Hepatocyte (in vitro differentiated cells): ENCODE data around the gene ANO9. TPM values are rescaled to one million over a fixed set of nuclear protein-coding genes. Genes with fewer than 3 reads are reported as not detected.

Experiments used
- DNase-seq: peaks from one replicate; pipeline ENCODE4 v3.0.0-alpha.2; 2016; ENCODE audit warnings: low spot score
- H2AFZ ChIP-seq: fragments of 200-600 bp; sonication (generic); 2 replicates; pipeline ENCODE4 v1.6.0; 2016; ENCODE audit warnings: antibody characterized with exemption, mild to moderate bottlenecking
- H3K27ac ChIP-seq: fragments of 200-600 bp; sonication (generic); 2 replicates; pipeline ENCODE4 v1.5.1; 2016; ENCODE audit warnings: mild to moderate bottlenecking
- H3K27me3 ChIP-seq: fragments of 200-600 bp; sonication (generic); 2 replicates; pipeline ENCODE4 v1.6.1; 2016
- H3K36me3 ChIP-seq: fragments of 200-600 bp; sonication (generic); replicated peaks from 2 replicates; pipeline ENCODE4 v1.5.1; 2016; ENCODE audit warnings: low read depth; ENCODE audit not compliant: insufficient read depth
- H3K4me1 ChIP-seq: fragments of 200-600 bp; sonication (generic); 2 replicates; pipeline ENCODE4 v1.5.1; 2016; ENCODE audit warnings: mild to moderate bottlenecking, moderate library complexity; ENCODE audit not compliant: insufficient read depth
- H3K4me2 ChIP-seq: fragments of 200-600 bp; sonication (generic); 2 replicates; pipeline ENCODE4 v1.6.0; 2016
- H3K4me3 ChIP-seq: fragments of 200-600 bp; sonication (generic); 2 replicates; pipeline ENCODE4 v1.5.1; 2016; ENCODE audit warnings: mild to moderate bottlenecking
- H3K79me2 ChIP-seq: fragments of 200-600 bp; sonication (generic); 2 replicates; pipeline ENCODE4 v1.6.0; 2017; ENCODE audit warnings: mild to moderate bottlenecking
- H3K9me2 ChIP-seq: fragments of 200-600 bp; sonication (generic); replicated peaks from 2 replicates; pipeline ENCODE4 v1.6.0; 2017; ENCODE audit warnings: mild to moderate bottlenecking; ENCODE audit not compliant: insufficient read depth
- H3K9me3 ChIP-seq: fragments of 200-600 bp; sonication (generic); 2 replicates; pipeline ENCODE4 v1.5.1; 2016; ENCODE audit warnings: low read depth, mild to moderate bottlenecking
- H4K20me1 ChIP-seq: fragments of 200-600 bp; sonication (generic); 2 replicates; pipeline ENCODE4 v1.6.0; 2016; ENCODE audit warnings: mild to moderate bottlenecking; ENCODE audit not compliant: insufficient read depth, poor library complexity, severe bottlenecking
- EZH2 ChIP-seq: fragments of 200-600 bp; sonication (generic); IDR thresholded peaks from 2 replicates; pipeline ENCODE4 v1.6.1; 2016; ENCODE audit warnings: antibody characterized with exemption, mild to moderate bottlenecking, borderline replicate concordance
- EZH2phosphoT487 ChIP-seq: fragments of 200-600 bp; sonication (generic); IDR thresholded peaks from one replicate; pipeline ENCODE4 v1.6.1; 2018; ENCODE audit warnings: antibody characterized with exemption, mild to moderate bottlenecking, low read depth, moderate library complexity; ENCODE audit not compliant: unreplicated experiment, severe bottlenecking
- WGBS: methylation state at CpG from one replicate; pipeline ENCODE4 v1.1.6; 2016; ENCODE audit warnings: low lambda C conversion rate; ENCODE audit errors: missing lambda C conversion rate; 5-methylcytosine and 5-hydroxymethylcytosine counted together
- polyA plus RNA-seq: library from polyadenylated mRNA; unstranded; fragments of >200 nt; fragmentation: Nextera tagmentation; extraction: Ambion mirVana; gene quantifications from 2 replicates; pipeline ENCODE4 v1.2.1, GENCODE V29; 2016
- total RNA-seq: library from RNA; depleted of rRNA; stranded (reverse); fragments of >200 nt; gene quantifications from 2 replicates; pipeline ENCODE4 v1.2.3, GENCODE V29; 2014
- TF ChIP-seq, protein P1 (sequence below): fragments of 200-600 bp; sonication (generic); IDR thresholded peaks from 2 replicates; pipeline ENCODE4 v1.5.1; 2016; ENCODE audit warnings: antibody characterized with exemption, mild to moderate bottlenecking; ENCODE audit not compliant: poor library complexity

Gene ANO9
- total and polyA plus RNA-seq, 2 experiments from 2014 or later: 21.2 to 35.7 TPM

DNA sequence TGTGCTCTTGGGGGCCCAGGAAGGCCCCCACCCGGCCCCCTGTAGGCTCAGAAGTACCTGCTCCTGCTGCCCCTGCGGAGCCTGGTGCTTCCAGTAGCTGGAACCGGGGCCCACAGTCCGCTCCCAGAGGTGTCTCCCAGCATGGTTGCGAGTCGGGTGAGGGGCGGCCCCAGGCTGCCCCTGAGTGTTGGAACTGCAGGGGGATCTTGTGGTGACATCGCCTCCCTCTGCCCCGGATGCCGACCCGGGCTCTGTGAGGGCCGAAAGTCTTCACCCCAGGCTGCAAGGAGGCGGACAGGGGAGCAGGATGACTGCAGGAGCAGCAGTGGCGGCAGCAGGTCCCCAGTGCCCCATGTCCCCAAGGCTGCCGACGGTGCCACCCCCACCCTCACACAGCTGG lies 57.3 kb downstream of the ANO9 start:
- 91% methylated on average over 14 of the region's 16 CpGs for WGBS
- Histone ChIP-seq H3K4me1 (no peaks in the 10 kb centered on the region), H3K9me2 (no peaks in the 10 kb centered on the region), H3K36me3 (no peaks in the 10 kb centered on the region), H3K27ac (no peak overlapping the region), H4K20me1 (no peaks in the 10 kb centered on the region), H2AFZ (no peak overlapping the region), H3K4me3 (no peak overlapping the region), H3K9me3 (no peaks in the 10 kb centered on the region), H3K27me3 (no peaks in the 10 kb centered on the region), H3K4me2 (no peak overlapping the region), H3K79me2 (no peaks in the 10 kb centered on the region)
- TF ChIP-seq, protein P1, sequence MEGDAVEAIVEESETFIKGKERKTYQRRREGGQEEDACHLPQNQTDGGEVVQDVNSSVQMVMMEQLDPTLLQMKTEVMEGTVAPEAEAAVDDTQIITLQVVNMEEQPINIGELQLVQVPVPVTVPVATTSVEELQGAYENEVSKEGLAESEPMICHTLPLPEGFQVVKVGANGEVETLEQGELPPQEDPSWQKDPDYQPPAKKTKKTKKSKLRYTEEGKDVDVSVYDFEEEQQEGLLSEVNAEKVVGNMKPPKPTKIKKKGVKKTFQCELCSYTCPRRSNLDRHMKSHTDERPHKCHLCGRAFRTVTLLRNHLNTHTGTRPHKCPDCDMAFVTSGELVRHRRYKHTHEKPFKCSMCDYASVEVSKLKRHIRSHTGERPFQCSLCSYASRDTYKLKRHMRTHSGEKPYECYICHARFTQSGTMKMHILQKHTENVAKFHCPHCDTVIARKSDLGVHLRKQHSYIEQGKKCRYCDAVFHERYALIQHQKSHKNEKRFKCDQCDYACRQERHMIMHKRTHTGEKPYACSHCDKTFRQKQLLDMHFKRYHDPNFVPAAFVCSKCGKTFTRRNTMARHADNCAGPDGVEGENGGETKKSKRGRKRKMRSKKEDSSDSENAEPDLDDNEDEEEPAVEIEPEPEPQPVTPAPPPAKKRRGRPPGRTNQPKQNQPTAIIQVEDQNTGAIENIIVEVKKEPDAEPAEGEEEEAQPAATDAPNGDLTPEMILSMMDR: no peak
- TF ChIP-seq EZH2phosphoT487 (no peak), EZH2 (no peak)
- no peak for DNase-seq

DNA sequence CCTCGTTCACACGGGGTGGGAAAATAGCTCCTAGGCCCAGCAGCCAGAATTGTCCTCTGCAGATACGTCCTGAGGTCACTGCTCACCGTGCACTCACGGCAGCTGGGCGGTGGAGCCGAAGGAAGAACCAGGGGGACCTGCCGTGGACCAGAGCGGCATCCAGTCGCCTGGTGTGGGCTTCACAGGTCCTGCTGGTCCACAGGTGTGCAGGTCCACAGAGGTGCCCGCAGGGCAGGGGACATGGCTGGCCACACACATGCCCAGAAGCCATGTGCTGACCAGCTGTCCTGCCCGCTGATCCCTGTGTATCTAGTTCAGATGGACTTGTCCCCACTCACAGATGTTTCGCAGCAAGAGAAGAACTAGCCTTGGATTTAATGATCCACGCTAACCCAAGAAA lies 58.4 kb downstream of the ANO9 start:
- TF ChIP-seq EZH2 (no peak), EZH2phosphoT487 (no peak)
- TF ChIP-seq, protein P1: no peak
- 93% methylated on average over 14 of the region's 14 CpGs for WGBS

DNA sequence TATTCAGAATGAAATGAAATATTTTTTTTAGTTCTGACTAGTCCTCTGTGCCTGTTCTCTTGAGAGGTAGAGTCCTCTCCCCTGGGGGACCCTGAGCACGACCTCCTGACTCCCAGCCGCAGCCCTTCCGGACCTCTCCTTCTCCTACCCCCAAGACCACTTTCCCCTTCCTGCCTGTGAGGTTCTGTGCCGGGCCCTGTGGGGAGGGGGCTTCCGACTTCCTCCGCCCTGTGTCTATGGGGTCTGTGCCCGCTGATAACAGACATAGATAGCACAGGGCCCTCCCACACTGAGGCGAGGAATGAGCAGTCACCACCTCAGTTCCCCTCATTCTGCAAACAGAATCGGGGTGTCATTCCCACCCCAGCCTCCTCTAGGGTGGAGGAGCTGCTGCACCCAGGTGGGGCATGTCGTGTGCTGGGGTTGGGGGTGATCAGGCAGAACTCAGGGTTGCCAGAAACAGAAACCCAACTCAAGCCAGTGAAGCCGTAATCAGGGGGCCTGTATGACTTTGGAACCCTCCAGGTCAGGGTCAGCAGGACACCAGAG lies 59.7 kb downstream of the ANO9 start:
- H3K4me3 ChIP-seq: no peak overlapping the region
- no peak for DNase-seq
- H3K27ac ChIP-seq: no peak overlapping the region
- H2AFZ ChIP-seq: no peak overlapping the region
- TF ChIP-seq, protein P1: no peak
- TF ChIP-seq EZH2 (no peak), EZH2phosphoT487 (no peak)
- no peaks in the 10 kb centered on the region for H3K9me2 ChIP-seq
- no peaks in the 10 kb centered on the region for H3K79me2 ChIP-seq
- 99% methylated on average over 11 of the region's 11 CpGs for WGBS
- H3K27me3 ChIP-seq: no peaks in the 10 kb centered on the region
- H3K9me3 ChIP-seq: no peaks in the 10 kb centered on the region
- H3K4me2 ChIP-seq: no peak overlapping the region
- no peaks in the 10 kb centered on the region for H4K20me1 ChIP-seq
- H3K4me1 ChIP-seq: no peaks in the 10 kb centered on the region
- H3K36me3 ChIP-seq: no peaks in the 10 kb centered on the region

More for the DNA sequence above, 58.4 kb downstream of the ANO9 start:
- no peaks in the 10 kb centered on the region for H3K9me2 ChIP-seq
- no peak overlapping the region for H3K27ac ChIP-seq
- no peaks in the 10 kb centered on the region for H4K20me1 ChIP-seq
- H3K4me3 ChIP-seq: no peak overlapping the region
- no peaks in the 10 kb centered on the region for H3K9me3 ChIP-seq
- H2AFZ ChIP-seq: no peak overlapping the region
- H3K79me2 ChIP-seq: no peaks in the 10 kb centered on the region
- H3K36me3 ChIP-seq: no peaks in the 10 kb centered on the region
- H3K27me3 ChIP-seq: no peaks in the 10 kb centered on the region
- no peak for DNase-seq
- H3K4me2 ChIP-seq: no peak overlapping the region
- no peaks in the 10 kb centered on the region for H3K4me1 ChIP-seq
